Epithelial cell of esophagus (primary cell): Measurements from ENCODE around the gene PIK3R5.

Experiments used
- DNase-seq: peaks from one replicate; pipeline ENCODE4 v3.0.0; 2010; ENCODE audit warnings: low read depth
- H3K4me3 ChIP-seq: 2 replicates; pipeline ENCODE4 v1.5.1; 2011; ENCODE audit warnings: mild to moderate bottlenecking, low read length, control low read depth
- TF ChIP-seq, protein P1 (sequence below): IDR thresholded peaks from 2 replicates; pipeline ENCODE4 v1.5.1; 2011; ENCODE audit warnings: low read depth, mild to moderate bottlenecking, low read length, control low read depth, inconsistent platforms; ENCODE audit not compliant: insufficient read depth; ENCODE audit errors: missing control alignments

The PIK3R5 gene

DNA sequence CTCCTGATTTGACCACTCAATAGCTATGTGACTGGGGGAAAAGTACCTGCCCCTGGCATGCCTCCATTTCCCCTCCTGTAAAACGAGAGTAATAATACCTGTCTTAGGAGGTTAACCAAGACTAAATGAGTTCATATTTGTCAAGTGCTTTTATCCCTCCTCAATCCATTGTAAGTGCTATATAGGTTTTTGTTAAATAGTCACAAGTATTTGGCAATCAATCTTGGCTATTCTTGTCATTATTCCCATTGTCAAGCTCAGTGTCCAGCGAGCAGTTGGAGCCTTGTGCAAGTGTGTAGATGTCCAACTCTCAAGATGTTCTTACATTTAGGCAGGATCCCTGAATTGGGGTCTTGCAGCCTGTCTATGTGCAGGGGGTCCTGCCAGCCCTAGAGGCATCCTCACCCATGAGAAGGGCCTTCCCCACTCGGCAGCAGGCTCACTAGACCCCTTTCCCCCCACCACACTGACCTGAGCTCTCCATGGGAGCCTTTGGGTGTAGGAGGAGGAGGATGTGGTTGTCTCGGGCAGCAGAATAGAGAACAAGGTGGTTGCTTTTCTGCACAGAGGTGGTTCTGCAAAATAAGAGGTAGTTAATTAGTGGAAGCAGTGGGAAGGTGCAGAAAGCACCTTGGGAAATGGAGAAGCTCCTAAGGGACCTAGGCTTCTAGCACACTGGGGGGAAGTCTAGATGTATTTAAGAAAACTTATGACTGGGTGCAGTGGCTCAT lies 116.0 kb downstream of the PIK3R5 start:
- TF ChIP-seq, protein P1, sequence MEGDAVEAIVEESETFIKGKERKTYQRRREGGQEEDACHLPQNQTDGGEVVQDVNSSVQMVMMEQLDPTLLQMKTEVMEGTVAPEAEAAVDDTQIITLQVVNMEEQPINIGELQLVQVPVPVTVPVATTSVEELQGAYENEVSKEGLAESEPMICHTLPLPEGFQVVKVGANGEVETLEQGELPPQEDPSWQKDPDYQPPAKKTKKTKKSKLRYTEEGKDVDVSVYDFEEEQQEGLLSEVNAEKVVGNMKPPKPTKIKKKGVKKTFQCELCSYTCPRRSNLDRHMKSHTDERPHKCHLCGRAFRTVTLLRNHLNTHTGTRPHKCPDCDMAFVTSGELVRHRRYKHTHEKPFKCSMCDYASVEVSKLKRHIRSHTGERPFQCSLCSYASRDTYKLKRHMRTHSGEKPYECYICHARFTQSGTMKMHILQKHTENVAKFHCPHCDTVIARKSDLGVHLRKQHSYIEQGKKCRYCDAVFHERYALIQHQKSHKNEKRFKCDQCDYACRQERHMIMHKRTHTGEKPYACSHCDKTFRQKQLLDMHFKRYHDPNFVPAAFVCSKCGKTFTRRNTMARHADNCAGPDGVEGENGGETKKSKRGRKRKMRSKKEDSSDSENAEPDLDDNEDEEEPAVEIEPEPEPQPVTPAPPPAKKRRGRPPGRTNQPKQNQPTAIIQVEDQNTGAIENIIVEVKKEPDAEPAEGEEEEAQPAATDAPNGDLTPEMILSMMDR: no peak
- no peak for DNase-seq
- H3K4me3 ChIP-seq: no peak overlapping the region

DNA sequence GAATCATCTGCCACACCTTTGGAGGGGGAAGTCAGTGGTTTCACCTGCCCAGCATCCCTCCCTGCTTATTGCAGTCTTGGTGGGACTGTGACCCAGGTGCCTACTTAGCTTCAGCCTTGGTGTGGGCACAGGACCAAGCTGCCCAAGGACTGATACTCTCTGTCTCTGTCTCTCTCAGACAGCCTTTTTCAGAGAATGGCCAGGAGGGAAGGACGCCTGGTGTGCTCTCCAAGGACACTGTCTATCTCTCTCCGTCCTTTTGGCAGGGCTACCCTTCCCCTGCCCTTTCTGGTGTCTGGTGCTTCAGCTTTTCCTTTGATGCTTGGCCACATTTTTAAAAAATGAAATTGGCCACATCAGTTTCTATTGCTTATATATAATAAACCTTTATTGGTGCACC lies 117.6 kb downstream of the PIK3R5 start:
- H3K4me3 ChIP-seq: no peak overlapping the region
- TF ChIP-seq, protein P1: no peak
- no peak for DNase-seq

DNA sequence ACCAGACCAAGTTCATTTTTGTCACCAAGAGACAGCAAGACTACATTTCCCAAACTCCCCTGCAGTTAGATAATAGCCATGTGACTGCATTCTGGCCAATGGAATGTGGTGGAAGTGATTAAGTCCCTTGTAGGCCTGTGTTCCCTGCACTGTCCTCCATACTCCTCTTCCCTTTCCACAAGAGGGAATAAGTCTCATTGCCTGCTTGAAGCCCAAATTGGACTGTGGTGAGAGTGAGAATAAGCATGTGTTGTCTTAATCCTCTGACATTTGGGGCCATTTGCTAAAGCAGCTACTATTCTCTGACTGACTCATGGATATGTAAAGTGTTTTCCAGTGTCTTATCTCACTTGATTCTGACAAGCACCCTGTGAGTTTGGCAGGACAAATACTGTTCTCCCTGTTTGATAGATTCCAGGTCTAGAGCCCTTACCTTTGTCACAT lies 118.7 kb downstream of the PIK3R5 start:
- H3K4me3 ChIP-seq: no peak overlapping the region
- TF ChIP-seq, protein P1: no peak
- DNase-seq: peak; percentile 37

DNA sequence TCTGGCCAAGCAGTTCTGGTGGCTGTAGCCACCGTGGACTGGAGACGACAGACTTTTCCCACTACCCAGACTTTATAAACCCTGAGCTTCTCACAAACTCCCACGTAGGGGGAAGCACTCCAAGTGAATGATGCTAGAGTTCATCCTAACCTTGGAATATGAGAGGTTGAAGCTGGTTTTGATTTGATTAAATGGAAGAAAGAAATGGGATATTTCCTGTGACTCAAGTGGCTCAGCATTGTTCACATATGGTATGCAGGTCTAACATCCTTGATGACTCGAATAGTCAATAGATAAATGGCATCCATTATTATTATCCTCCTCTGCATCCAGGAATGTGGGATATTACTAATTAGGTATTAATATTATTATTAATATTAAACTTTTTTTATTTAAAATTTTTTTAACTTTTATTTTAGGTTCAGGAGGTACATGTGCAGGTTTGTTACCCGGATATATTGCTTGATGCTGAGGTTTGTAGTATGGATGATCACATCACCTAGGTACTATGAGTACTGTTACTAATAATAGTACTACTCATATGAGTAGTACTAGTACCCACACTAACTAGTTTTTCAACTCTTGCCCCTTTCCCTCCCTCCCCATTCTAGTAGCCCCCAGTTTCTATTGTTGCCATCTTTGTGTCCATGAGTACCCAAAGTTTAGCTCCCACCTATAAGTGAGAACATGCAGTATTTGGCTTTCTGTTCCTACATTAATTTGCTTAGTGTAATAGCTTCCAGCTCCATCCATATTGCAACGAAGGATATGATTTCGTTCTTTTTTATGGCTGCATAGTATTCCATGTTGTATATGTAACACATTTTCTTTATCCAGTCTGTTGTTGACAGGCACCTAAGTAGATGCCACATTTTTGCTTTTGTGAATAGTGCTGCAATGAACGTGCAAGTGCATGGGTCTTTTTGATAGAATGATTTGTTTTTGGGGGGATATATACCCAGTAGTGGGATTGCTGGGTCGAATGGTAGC lies 121.0 kb downstream of the PIK3R5 start:
- TF ChIP-seq, protein P1: no peak
- no peak for DNase-seq
- no peak overlapping the region for H3K4me3 ChIP-seq

DNA sequence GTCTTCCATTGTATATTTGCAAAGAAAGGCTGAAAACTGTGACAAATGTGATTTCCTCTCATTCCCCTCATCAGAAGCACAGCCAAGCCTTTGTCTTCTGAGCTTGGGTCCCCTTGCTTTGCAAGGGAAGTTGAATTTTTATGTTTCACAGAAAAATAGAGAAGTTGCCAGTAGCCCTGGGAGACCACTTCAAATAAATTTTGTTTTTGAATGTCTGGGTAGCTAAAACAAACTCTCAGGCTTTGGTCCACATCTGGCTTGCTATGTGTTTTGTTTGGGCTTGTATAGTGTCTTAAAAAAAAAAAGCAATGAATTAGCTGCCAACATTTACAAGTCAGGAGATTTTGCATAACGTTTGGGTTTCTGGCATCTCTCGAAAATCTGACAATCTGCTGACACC lies 122.2 kb downstream of the PIK3R5 start:
- no peak overlapping the region for H3K4me3 ChIP-seq
- no peak for DNase-seq
- TF ChIP-seq, protein P1: no peak

DNA sequence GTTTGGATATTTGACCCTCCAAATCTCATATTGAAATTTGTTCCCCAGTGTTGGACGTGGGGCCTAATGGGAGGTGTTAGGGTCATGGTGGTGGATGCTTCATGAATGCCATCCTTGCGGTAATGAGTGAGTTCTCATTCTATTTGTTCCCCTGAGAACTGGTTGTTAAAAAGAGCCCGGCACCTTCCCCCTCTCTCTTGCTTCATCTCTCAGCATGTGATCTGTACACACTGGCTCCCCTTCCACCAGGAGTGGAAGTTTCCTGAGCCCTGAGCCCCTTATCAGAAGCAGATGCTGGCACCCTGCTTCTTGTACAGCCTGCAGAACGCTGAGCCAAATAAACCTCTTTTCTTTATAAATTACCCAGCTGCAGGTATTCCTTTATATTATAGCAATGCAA lies 123.7 kb downstream of the PIK3R5 start:
- no peak for DNase-seq
- TF ChIP-seq, protein P1: no peak
- no peak overlapping the region for H3K4me3 ChIP-seq
